GM23248 (cell line): ENCODE measurements around the gene CCDC34. TPM values are rescaled to one million over a fixed set of nuclear protein-coding genes. Genes with fewer than 3 reads are reported as not detected.

ENCODE experiments used
- DNase-seq: peaks from one replicate; pipeline ENCODE4 v3.0.0-alpha.2; 2015
- H2AFZ ChIP-seq: fragments of 200-600 bp; sonication (generic); 2 replicates; pipeline ENCODE4 v1.6.1; 2016; ENCODE audit warnings: antibody characterized with exemption
- H3F3A ChIP-seq: fragments of 200-600 bp; sonication (generic); 2 replicates; pipeline ENCODE4 v1.6.1; 2016; ENCODE audit warnings: mild to moderate bottlenecking, antibody characterized with exemption, mixed run types; ENCODE audit not compliant: insufficient read depth
- H3K27ac ChIP-seq: fragments of 200-600 bp; sonication (generic); 2 replicates; pipeline ENCODE4 v1.5.1; 2016; ENCODE audit warnings: mild to moderate bottlenecking
- H3K27me3 ChIP-seq: fragments of 200-600 bp; sonication (generic); replicated peaks from 2 replicates; pipeline ENCODE4 v1.6.1; 2016; ENCODE audit warnings: mild to moderate bottlenecking; ENCODE audit not compliant: insufficient read depth
- H3K36me3 ChIP-seq: fragments of 200-600 bp; sonication (generic); 2 replicates; pipeline ENCODE4 v1.6.1; 2016; ENCODE audit warnings: low read depth, mild to moderate bottlenecking
- H3K4me1 ChIP-seq: fragments of 200-600 bp; sonication (generic); 2 replicates; pipeline ENCODE4 v1.6.1; 2016; ENCODE audit warnings: mild to moderate bottlenecking; ENCODE audit not compliant: insufficient read depth
- H3K4me2 ChIP-seq: fragments of 200-600 bp; sonication (generic); one replicate; pipeline ENCODE4 v1.6.1; 2016; ENCODE audit warnings: mild to moderate bottlenecking; ENCODE audit not compliant: unreplicated experiment
- H3K4me3 ChIP-seq: fragments of 200-600 bp; sonication (generic); 2 replicates; pipeline ENCODE4 v1.5.1; 2016; ENCODE audit warnings: mild to moderate bottlenecking
- H3K79me2 ChIP-seq: fragments of 200-600 bp; sonication (generic); 2 replicates; pipeline ENCODE4 v1.6.1; 2016; ENCODE audit warnings: mild to moderate bottlenecking; ENCODE audit not compliant: insufficient read depth
- H3K9ac ChIP-seq: fragments of 200-600 bp; sonication (generic); 2 replicates; pipeline ENCODE4 v1.6.1; 2016; ENCODE audit warnings: mild to moderate bottlenecking
- H3K9me2 ChIP-seq: fragments of 200-600 bp; sonication (generic); 2 replicates; pipeline ENCODE4 v1.6.1; 2016; ENCODE audit warnings: mixed run types, mild to moderate bottlenecking, moderate library complexity; ENCODE audit not compliant: insufficient read depth
- H3K9me3 ChIP-seq: fragments of 200-600 bp; sonication (generic); one replicate; pipeline ENCODE4 v1.6.1; 2017; ENCODE audit warnings: low read depth
- H4K20me1 ChIP-seq: fragments of 200-600 bp; sonication (generic); 2 replicates; pipeline ENCODE4 v1.6.0; 2016; ENCODE audit not compliant: insufficient read depth
- EZH2 ChIP-seq: fragments of 200-600 bp; sonication (generic); IDR thresholded peaks from 2 replicates; pipeline ENCODE4 v1.6.1; 2018; ENCODE audit warnings: antibody characterized with exemption, mild to moderate bottlenecking; ENCODE audit not compliant: insufficient read depth, poor library complexity, severe bottlenecking
- EZH2phosphoT487 ChIP-seq: fragments of 200-600 bp; sonication (generic); IDR thresholded peaks from 2 replicates; pipeline ENCODE4 v1.6.1; 2018; ENCODE audit warnings: antibody characterized with exemption, moderate library complexity, mild to moderate bottlenecking, low read depth; ENCODE audit not compliant: insufficient read depth
- WGBS, 2 experiments: methylation state at CpG; one replicate each; pipeline ENCODE4 v1.1.6; 2015 to 2017; ENCODE audit warnings: low lambda C conversion rate in 2 of 2, low coverage in 1 of 2; ENCODE audit errors: missing lambda C conversion rate in 2 of 2; 5-methylcytosine and 5-hydroxymethylcytosine counted together
- in situ Hi-C: fragments of 300-500 bp; cut with MboI; formaldehyde crosslinking; loops from 2 replicates; pipeline ENCODE4 v1.15.0; 2020
- polyA plus RNA-seq: library from polyadenylated mRNA; unstranded; fragments of >200 nt; fragmentation: Nextera tagmentation; extraction: Ambion mirVana; gene quantifications from 2 replicates; pipeline ENCODE4 v1.2.1, GENCODE V29; 2016
- total RNA-seq: library from RNA; depleted of rRNA; stranded (reverse); fragments of >200 nt; shearing (Covaris generic); gene quantifications from 2 replicates; pipeline ENCODE4 v1.2.3, GENCODE V29; 2014

The CCDC34 gene
- total and polyA plus RNA-seq, 2 experiments from 2014 or later: 5.7 to 7.8 TPM

GRCh38 chr11:27395556-27396258 is 32.7 kb upstream of the CCDC34 start:
- WGBS, 2 experiments: 27 to 31% methylated on average over 7 of the region's 7 CpGs
- Histone ChIP-seq H3K9ac (0 out of 2 replicates have a peak overlapping the region, but pooled peaks have one; percentile 7), H3K9me3 (no peaks in the 10 kb centered on the region), H3K9me2 (no peaks in the 10 kb centered on the region), H3K4me3 (0 out of 2 replicates have a peak overlapping the region, but pooled peaks have one; percentile 2), H4K20me1 (no peaks in the 10 kb centered on the region), H3K4me1 (peaks cover 42% of the 10 kb centered on the region), H3K36me3 (no peaks in the 10 kb centered on the region), H3F3A (peaks cover 29% of the 10 kb centered on the region), H3K27me3 (no peaks in the 10 kb centered on the region), H3K27ac (peak overlapping the region; percentile 2; the same call in 1 of the 2 replicates), H3K79me2 (peaks cover 36% of the 10 kb centered on the region), H3K4me2 (peak overlapping the region; percentile 39), H2AFZ (no peak overlapping the region)
- TF ChIP-seq EZH2phosphoT487 (no peak), EZH2 (no peak)
- DNase-seq: peak; percentile 70
- in situ Hi-C loops: no loop called here

- Histone ChIP-seq H4K20me1 (no peaks in the 10 kb centered on the region), H3F3A (peaks cover 38% of the 10 kb centered on the region), H3K27me3 (no peaks in the 10 kb centered on the region), H3K9ac (no peak overlapping the region), H3K4me1 (peaks cover 50% of the 10 kb centered on the region), H3K4me3 (no peak overlapping the region), H2AFZ (no peak overlapping the region), H3K36me3 (no peaks in the 10 kb centered on the region; the same call in 1 of the 2 replicates), H3K9me3 (no peaks in the 10 kb centered on the region), H3K9me2 (no peaks in the 10 kb centered on the region), H3K79me2 (peaks cover 36% of the 10 kb centered on the region), H3K27ac (no peak overlapping the region), H3K4me2 (peak overlapping the region; percentile 39)
- TF ChIP-seq EZH2: no peak
- TF ChIP-seq EZH2phosphoT487: no peak
- in situ Hi-C loops: no loop called here
- WGBS, 2 experiments: 55 to 56% methylated on average over 4 of the region's 4 CpGs
- DNase-seq: peak; percentile 13
These were observed 31.8 kb upstream of the CCDC34 start for GRCh38 chr11:27394781-27395228.

DNA sequence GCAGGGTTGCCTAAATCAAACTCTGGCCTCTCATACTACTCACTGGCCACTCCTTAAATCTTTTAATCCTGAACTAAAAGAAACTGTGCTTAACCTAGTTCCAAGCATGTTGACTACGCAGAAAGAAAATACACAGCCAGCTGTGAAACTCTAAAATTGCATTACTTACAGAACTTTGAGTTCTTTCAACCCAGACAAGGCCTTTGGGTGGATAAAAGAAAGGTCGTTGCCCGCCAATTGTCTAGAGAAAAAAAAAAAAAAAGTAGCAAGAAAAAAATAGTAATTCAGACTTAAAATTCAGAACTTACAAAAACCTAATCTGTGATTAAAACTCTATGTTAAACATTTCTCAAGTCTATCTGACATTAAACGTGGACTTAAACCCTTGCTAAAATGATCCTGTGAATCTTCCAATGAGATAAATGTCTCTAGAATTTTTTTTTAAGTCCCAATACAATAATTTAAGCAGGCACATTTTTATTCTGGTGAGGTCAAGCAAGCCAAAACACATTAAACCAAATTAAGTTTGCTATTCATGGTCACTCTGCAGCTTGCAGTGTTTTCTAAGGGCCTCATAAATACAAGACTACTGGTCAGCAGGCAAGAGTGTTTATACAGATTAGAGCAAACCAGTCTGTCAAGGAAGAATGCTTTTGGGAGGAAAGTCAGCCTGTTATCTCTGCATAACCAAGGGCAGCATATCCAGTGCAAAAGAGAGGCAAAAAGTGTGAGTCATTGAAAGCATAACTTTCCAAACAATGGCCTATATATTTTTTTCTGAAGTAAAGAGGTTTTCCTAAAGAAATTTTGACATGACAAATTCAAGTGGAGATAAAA is 29.5 kb upstream of the CCDC34 start:
- WGBS, 2 experiments: 59 to 62% methylated on average over 4 of the region's 4 CpGs
- TF ChIP-seq EZH2 (no peak), EZH2phosphoT487 (no peak)
- in situ Hi-C loops: no loop called here
- Histone ChIP-seq H3K4me2 (peak overlapping the region; percentile 22), H3K9me3 (no peaks in the 10 kb centered on the region), H3K4me1 (peaks cover 71% of the 10 kb centered on the region), H4K20me1 (no peaks in the 10 kb centered on the region), H3K36me3 (no peaks in the 10 kb centered on the region; the same call in 1 of the 2 replicates), H3K9me2 (no peaks in the 10 kb centered on the region), H3K4me3 (no peak overlapping the region), H3F3A (peaks cover 50% of the 10 kb centered on the region), H2AFZ (no peak overlapping the region), H3K9ac (no peak overlapping the region), H3K79me2 (peaks cover 30% of the 10 kb centered on the region), H3K27ac (peak overlapping the region; percentile 28), H3K27me3 (no peaks in the 10 kb centered on the region)
- DNase-seq: peak; percentile 67

DNA sequence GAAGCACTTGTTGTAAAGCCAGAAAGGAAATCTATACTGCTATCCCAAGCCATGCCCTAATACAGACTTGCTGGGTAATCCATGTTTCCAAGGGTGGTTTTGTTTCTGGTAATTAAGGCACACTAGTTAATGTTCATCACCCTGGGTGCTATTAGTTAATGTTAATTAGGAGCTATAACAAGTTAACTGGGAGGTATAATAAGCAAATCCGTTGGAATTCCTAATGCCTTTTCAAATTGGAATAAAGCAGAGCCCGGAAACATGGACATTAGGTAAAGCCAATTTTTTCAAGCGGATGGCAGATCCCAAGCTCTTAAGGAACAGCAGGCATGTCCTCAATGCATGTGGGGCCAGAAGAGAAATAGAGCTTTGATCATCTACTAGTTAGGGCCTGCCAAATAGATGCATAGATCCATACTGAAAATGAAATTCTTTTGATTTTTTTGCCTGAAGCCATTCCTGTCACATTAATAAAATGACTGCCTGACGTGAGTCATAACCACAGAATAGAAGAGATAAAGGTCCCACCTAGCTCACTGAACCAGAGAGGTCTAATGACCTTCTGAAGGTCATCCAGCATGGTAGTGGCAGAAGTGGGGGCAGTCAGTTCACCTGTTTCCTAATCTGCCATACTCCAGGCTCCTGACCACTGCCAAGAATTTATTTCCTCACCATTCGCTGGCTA is 28.5 kb upstream of the CCDC34 start:
- H4K20me1 ChIP-seq: no peaks in the 10 kb centered on the region
- peaks cover 80% of the 10 kb centered on the region for H3K4me1 ChIP-seq
- H3K4me2 ChIP-seq: peak overlapping the region; percentile 40
- H3K27me3 ChIP-seq: no peaks in the 10 kb centered on the region
- in situ Hi-C loops: no loop called here
- peak overlapping the region; percentile 53 for H3K27ac ChIP-seq
- H3K79me2 ChIP-seq: peaks cover 33% of the 10 kb centered on the region
- DNase-seq: peak; percentile 39
- H3K9ac ChIP-seq: no peak overlapping the region
- 0 out of 2 replicates have a peak overlapping the region, but pooled peaks have one; percentile 12 for H3K4me3 ChIP-seq
- no peaks in the 10 kb centered on the region; the same call in 1 of the 2 replicates for H3K36me3 ChIP-seq
- H3K9me3 ChIP-seq: no peaks in the 10 kb centered on the region
- WGBS, 2 experiments: 54 to 57% methylated on average over 5 of the region's 5 CpGs
- peaks cover 50% of the 10 kb centered on the region for H3F3A ChIP-seq
- no peak overlapping the region for H2AFZ ChIP-seq
- no peak for TF ChIP-seq EZH2
- no peak for TF ChIP-seq EZH2phosphoT487
- no peaks in the 10 kb centered on the region for H3K9me2 ChIP-seq
